M059J (cell line): ENCODE results near the gene ZNF239. TPM values are rescaled to one million over a fixed set of nuclear protein-coding genes. Genes with fewer than 3 reads are reported as not detected.
A peak's percentile ranks its signal among the peaks of the same experiment; 100 is the strongest.
"Not testable (repeated sequence)": the region's sequence is repeated elsewhere in the genome, so short reads cannot be mapped to it uniquely, and the experiment has no call there.

Experiments used
- DNase-seq: peaks from one replicate; pipeline ENCODE4 v3.0.0-alpha.2; 2012; ENCODE audit warnings: low read depth
- total RNA-seq: library from RNA; depleted of rRNA; stranded (reverse); fragments of >200 nt; shearing (Covaris generic); gene quantifications from 2 replicates; pipeline ENCODE4 v1.2.3, GENCODE V29; 2014; rRNA removed

ZNF239 gene
- total RNA-seq: 1.3 and 5.2 TPM in 2 replicates

- DNase-seq: peak; percentile 91
Observed at GRCh38 chr10:43574001-43574892, at the start of gene ZNF239. ZNF239 (minus strand) TSS chr10:43574616; CDS start chr10:43558079, 16,537 bp downstream.

- DNase-seq: peak; percentile 79
Observed at GRCh38 chr10:43623351-43623750, 48.9 kb upstream of the ZNF239 start.

GRCh38 chr10:43622038-43622437, 47.6 kb upstream of the ZNF239 start:
- peak; percentile 28 for DNase-seq

- DNase-seq: no peak
Observed at GRCh38 chr10:43619368-43619767, 45.0 kb upstream of the ZNF239 start.

- no peak for DNase-seq
Observed at GRCh38 chr10:43616697-43617370, 42.4 kb upstream of the ZNF239 start.

GRCh38 chr10:43610636-43611035, 36.2 kb upstream of the ZNF239 start:
- peak; percentile 51 for DNase-seq

GRCh38 chr10:43607199-43607573, 32.8 kb upstream of the ZNF239 start:
- DNase-seq: no peak

- peak; percentile 61 for DNase-seq
Observed at GRCh38 chr10:43606323-43607198, 32.1 kb upstream of the ZNF239 start, which contains the start of gene ZNF485. ZNF485 (plus strand) TSS chr10:43606438; CDS start chr10:43607051, 613 bp downstream.

- DNase-seq: no peak
Observed at GRCh38 chr10:43605850-43606322, 31.5 kb upstream of the ZNF239 start.

- DNase-seq: not testable (repeated sequence)
Observed at GRCh38 chr10:43601576-43601975, 27.2 kb upstream of the ZNF239 start.

GRCh38 chr10:43599333-43599732, 24.9 kb upstream of the ZNF239 start:
- DNase-seq: no peak

GRCh38 chr10:43598446-43598845, 24.0 kb upstream of the ZNF239 start:
- DNase-seq: peak; percentile 49

- no peak for DNase-seq
Observed at GRCh38 chr10:43596546-43596945, 22.1 kb upstream of the ZNF239 start.

- DNase-seq: peak; percentile 19
Observed at GRCh38 chr10:43595739-43596298, 21.4 kb upstream of the ZNF239 start.

- DNase-seq: peak; percentile 47
Observed at GRCh38 chr10:43594944-43595589, 20.7 kb upstream of the ZNF239 start.

- DNase-seq: no peak
Observed at GRCh38 chr10:43591303-43591904, 17.0 kb upstream of the ZNF239 start.

GRCh38 chr10:43586730-43587115, 12.3 kb upstream of the ZNF239 start:
- DNase-seq: not testable (repeated sequence)

GRCh38 chr10:43585981-43586729, 11.7 kb upstream of the ZNF239 start:
- DNase-seq: no peak

GRCh38 chr10:43585046-43585445, 10.6 kb upstream of the ZNF239 start:
- DNase-seq: peak; percentile 61

- no peak for DNase-seq
Observed at GRCh38 chr10:43584051-43584450, 9.6 kb upstream of the ZNF239 start.
